ENCODE results near the gene ANKS1B.

GRCh38 chr12:98799822-98800221, 1184.9 kb downstream of the ANKS1B start:
- no peak for TF ChIP-seq CEBPB (IDR thresholded peaks at IDR 0.05; ENCODE audit: low read depth)
- no peak for TF ChIP-seq SP1 (IDR thresholded peaks at IDR 0.05; ENCODE audit: low read depth)

Data from HCT116 (cell line).